GM18951 (cell line): Measurements from ENCODE around the gene BNIP3.

Source experiments
- POLR2A ChIP-seq: IDR thresholded peaks from 4 replicates; pipeline ENCODE4 v1.6.1; 2011; ENCODE audit warnings: mild to moderate bottlenecking; ENCODE audit not compliant: insufficient read length, insufficient read depth; ENCODE audit errors: extremely low read depth
- in situ Hi-C: fragments of 300-500 bp; cut with MboI; formaldehyde crosslinking; loops from one replicate; pipeline ENCODE4 v1.12.0; 2022; ENCODE audit warnings: low sequenced_read_pairs, mixed read lengths, inconsistent platforms; ENCODE audit not compliant: unreplicated experiment

Gene BNIP3

GRCh38 chr10:131979821-131980270 is 1.9 kb downstream of the BNIP3 start:
- no peak for TF ChIP-seq POLR2A
- in situ Hi-C loops = no loop called here

DNA sequence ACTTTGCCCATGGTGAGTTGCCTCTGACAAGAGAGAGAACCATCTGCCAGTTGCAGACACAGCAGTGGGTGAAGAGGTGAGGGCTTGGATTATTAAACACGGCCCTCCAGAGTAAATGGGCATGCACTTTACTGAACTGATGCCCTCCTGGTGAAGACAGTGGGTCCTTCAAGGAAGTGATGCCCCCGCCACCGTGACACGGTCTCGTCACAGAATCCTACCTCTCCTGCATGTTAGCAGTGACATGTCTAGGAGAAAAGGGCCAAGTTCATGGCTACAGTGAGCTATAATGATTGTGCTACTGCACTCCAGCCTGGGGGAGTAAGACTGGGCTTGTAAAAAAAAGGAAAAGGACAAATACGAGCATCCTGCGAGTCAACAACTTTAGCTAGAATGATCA is 2.4 kb downstream of the BNIP3 start:
- in situ Hi-C loops = no loop called here
- no peak for TF ChIP-seq POLR2A

- in situ Hi-C loops = no loop called here
- no peak for TF ChIP-seq POLR2A
These were observed 2.9 kb downstream of the BNIP3 start for GRCh38 chr10:131978851-131979250.

DNA sequence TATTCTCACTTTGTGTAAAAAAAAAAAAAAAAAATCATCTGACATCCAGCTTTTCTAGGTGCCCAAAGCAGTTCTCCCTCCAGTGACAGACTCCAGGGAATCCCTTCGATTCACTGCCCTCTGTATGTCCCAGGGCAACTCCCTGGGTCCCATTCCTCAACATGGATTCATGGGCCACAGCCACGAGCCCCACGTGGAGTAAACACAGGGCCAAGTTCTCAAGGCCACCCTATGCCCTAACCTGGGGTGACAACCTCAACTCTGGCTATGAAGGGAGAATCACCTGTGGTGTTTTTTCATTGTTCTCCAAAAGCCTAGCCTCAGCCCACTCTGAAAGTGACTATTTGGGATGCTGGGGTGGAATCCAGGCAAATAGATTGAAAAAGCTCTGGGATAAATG is 3.4 kb downstream of the BNIP3 start:
- in situ Hi-C loops = no loop called here
- no peak for TF ChIP-seq POLR2A

DNA sequence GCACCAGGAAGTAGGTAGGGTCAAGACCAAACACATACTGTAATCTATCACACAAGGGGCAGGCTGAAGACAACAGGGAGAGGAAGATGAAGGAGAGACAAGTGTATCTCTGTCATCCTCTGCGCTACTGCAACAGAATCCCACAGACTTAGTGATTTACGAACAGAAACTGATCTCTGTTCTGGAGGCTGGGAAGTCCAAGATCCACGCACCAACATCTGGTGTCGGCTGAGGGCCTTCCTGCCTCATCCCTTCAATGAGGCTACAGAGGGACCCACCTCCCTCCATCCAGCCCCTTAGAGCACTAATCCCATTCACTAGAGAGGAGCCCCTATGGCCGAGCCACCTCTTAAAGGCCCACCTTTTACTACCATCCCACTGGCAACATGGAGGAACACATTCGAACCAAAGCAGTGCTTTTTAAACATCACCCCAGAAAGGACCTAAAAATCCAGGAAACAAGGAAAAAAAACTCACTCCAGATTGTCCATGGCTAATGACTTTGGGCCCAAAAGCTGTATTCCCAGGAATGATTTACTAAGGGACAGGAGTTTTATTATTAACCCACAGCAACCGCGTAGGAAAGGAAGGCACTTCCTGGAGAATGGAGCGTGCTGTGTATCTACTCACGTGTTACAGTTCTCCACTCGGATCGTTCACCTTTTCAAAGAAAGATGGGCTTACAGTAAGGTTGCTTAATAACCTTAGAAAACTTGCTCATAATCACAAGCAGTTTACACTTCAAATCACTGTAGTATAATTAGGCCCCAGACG is 4.2 kb downstream of the BNIP3 start:
- TF ChIP-seq POLR2A = no peak

GRCh38 chr10:131975796-131976195 is 5.9 kb downstream of the BNIP3 start:
- in situ Hi-C loops = no loop called here
- TF ChIP-seq POLR2A = no peak

More for the DNA sequence above, 4.2 kb downstream of the BNIP3 start:
- in situ Hi-C loops = no loop called here

- no peak for TF ChIP-seq POLR2A
- in situ Hi-C loops = no loop called here
These were observed 6.7 kb downstream of the BNIP3 start for GRCh38 chr10:131975003-131975402.

DNA sequence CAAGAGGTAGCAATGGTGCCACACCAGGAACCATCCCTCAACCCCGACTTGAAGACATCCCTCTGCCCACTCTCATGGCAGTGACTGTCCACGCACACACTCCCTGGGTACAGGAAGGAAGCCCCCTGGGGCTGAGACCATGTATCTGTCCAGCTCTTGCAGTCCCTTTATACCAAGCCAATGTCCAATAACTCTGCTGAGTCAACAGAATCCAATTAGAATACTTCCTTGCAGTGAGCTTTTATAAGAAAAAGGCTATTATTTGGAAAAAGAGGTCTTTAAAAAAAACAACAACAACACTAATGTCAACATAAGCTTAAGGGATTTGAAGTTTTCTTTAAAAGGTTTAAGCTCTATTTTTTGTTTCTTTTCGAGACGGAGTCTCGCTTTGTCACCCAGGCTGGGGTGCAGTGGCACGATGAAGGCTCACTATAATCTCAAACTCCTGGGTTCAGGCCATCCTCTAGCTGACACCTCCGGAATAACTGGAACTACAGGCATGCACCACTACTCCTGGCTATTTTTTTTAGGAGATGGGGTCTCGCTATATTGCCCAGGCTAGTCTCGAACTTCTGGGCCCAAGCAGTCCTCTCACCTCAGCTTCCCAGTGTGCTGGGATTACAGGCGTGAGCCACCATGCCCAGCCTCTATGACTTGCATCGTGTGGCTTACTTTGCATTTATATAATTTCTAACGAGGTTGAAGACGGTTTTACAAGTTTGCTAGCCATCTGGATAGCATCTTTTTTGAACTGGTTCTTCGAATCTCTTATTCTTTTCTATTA is 7.5 kb downstream of the BNIP3 start:
- TF ChIP-seq POLR2A = no peak

GRCh38 chr10:131973160-131973951 is 8.4 kb downstream of the BNIP3 start:
- TF ChIP-seq POLR2A = no peak
- in situ Hi-C loops = no loop called here

More for the DNA sequence above, 7.5 kb downstream of the BNIP3 start:
- in situ Hi-C loops = no loop called here

DNA sequence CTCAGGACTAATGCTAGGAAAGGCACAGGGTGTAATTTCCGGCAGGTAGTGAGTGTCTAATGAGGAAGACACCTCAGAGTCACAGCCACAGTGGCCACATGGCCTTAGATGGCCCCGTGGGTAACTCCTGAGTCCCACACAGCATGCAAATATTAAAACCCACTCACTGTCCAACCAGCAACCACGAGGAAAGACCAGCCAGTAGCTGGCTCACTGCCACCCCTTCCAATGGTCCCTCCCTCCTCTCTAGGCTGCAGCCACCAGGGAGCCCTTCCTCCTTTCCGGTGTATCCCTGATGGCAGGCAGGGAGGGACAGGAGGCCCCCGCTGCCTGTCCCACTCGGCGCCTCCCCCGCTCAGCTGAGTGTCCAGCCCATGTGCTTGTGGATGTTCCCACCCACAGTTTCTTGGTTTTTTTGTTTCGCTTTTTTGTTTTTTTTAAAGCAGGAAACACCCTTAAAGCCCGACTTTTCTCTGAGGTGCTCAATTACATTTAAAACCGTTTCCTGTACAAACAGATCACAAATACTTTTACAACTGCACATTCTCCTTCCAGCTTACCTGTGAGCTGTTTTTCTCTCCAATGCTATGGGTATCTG is 9.2 kb downstream of the BNIP3 start:
- no peak for TF ChIP-seq POLR2A
- in situ Hi-C loops = no loop called here

DNA sequence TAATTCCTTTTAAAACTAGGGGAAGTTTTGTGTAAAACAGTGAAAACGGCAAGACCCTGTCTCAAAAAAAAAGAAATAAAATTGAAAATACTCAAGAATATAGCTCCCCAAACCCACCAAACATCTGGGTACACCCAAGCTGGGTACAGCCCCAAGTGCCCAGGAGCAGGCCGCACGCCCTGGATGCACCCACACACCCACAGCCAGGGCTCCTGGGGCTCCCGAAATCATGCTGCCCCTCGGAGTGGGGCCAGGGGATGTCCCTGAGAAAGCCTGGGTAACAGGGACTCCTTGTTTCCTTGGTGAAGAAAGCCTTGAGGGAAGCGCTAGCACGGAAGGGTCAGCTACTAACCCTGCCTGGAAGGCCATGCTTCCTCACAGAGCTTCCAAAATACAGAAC is 10.1 kb downstream of the BNIP3 start:
- in situ Hi-C loops = no loop called here
- TF ChIP-seq POLR2A = no peak

DNA sequence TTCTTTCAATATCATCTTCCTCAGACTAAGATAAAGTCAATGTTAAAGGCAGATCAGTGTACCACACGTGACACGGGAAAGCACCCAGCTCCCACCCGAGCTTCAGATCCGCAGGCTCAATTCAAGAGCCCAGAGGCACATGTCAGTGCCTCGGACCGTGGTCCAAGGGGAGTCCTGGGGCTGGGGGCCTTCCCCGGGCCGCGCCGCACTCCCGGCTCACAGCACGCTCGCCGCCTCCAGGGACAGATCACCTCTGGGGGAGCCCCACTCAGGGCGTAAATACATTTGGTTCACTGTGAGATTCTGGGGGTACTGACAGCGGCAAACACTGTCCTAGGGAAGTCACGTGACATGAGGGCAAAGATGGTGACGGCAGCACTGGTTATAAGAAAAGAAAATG is 10.8 kb downstream of the BNIP3 start:
- in situ Hi-C loops = no loop called here
- no peak for TF ChIP-seq POLR2A

GRCh38 chr10:131968949-131969348 is 12.8 kb downstream of the BNIP3 start:
- in situ Hi-C loops = no loop called here
- TF ChIP-seq POLR2A = no peak
